GM20431 (cell line): ENCODE measurements around the gene C2orf92.
"Not testable (repeated sequence)": the region's sequence is repeated elsewhere in the genome, so short reads cannot be mapped to it uniquely, and the experiment has no call there.

Experiments used
- in situ Hi-C: fragments of 300-500 bp; cut with MseI, MboI; formaldehyde crosslinking; loops from one replicate; pipeline ENCODE4 v1.15.0; 2020; ENCODE audit warnings: low sequenced_read_pairs; ENCODE audit not compliant: unreplicated experiment

The C2orf92 gene

DNA sequence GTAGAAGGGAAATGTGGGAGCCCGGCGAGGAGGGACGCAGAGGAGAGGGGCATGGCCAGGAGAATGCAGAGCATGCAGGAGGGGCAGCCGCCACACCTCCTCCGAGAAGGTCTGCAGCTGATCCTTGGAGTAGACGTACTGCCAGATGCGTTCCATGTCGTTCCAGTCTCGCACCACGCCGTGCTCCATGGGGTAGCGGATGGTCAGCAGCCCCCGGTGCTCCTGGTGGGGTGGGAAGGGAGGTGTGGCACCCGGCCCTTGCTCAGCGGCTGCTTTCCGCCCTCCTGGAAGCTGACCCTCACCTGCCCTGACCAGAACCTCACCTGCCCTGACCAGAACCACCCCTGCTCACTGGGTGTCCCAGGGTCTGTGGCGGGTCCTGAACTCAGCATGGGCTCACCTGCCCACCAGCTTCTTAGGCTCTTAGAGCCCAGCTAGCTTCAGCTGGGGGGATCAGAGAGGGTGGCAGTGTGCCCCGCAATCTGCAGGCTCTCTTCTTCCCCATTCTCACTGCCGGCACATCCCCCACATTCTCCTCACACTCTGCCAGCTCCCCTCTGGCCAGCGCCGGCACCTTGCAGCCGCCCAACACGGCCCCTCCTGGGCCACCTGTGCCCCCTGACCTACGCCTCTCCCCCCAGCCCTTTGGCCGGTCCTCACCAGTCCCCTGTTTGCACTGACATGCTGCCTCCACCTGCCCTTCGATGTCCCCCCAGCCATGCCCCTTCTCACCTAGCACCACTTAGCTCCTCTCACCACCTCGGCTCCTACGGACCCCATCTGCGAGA, 10.1 kb upstream of the C2orf92 start:
- in situ Hi-C loops = no loop called here

DNA sequence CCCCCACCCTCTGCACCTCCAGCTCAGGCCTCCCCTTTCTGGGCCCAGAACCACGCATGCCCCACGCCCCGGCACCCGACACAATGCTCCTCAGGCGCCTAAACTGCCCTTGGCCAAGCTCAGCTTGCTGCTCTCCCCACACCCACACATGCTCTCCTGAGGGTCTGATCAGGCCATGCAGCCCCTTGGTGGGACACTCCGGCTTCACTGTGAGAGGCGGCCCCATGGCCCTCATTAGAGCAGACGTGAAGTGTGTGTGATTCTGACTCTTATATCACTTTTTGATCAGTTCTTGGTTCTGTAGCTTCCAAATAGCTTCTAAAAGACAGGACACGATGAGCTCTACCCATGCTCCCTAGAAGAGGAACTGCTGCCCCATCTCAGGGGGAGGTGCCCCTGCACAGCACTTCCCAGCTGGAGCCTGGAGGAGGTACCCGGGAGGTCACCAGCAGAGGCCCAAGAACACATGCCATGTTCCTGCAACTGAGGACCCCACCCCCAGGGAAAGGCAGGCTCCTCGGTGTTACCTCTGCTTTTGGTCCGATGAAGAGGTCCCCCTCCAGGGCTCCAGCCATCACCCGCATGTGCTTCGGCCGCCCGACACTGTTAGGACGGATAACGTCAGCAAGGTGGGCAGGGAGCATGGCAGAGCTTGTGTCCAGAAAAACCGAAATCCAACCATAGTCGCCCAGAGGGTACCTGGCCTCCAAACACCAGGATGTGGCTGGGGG, 9.3 kb upstream of the C2orf92 start:
- in situ Hi-C loops = no loop called here

DNA sequence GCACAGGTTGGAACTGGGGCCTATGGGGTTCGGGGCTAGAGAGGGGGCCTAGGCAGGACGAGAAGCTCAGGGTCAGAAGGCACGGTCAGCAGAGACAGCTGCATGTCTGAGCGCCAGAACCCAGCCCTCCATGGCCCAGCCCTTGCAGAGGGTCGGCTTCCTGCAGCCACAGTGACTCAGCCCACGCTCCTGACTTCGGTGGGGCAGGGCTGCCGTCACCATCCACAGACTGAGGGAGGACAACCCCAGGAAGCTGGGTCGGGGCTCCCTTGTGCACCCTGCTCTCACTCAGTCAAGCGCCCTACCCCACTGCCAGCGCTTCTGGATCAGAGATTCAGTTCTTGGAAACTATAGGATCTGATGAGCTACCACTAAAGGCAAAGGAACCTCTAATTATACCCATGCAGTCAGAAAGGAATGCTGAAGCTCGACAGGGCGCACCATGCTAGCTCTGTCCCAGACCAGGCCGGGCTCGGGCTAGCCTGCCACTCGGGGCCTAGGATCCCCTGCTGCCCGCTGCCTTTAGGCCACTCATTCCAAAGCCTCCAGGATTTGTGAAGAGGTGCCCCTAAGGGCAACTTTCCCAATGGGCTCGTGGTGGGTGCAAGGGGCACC, 8.6 kb upstream of the C2orf92 start:
- in situ Hi-C loops = no loop called here

DNA sequence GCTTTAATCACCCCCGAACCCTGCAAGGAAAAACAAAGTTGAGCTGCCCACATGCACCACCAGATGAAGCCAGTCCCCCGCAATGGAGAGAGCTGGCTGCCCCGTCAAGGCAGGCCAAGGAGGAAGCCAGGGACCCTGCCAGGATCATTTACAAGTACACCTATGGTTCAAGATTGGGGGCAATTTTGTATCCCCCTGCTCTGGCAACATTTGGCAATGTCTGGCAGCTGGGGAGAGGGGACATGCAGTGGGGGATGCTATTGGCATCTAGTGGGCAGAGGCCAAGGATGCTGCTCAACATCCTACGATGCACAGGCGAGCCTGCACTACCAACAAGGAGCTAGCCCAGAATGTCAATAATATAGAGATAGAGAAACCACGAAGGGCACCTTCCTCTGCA, 7.6 kb upstream of the C2orf92 start:
- in situ Hi-C loops = no loop called here

DNA sequence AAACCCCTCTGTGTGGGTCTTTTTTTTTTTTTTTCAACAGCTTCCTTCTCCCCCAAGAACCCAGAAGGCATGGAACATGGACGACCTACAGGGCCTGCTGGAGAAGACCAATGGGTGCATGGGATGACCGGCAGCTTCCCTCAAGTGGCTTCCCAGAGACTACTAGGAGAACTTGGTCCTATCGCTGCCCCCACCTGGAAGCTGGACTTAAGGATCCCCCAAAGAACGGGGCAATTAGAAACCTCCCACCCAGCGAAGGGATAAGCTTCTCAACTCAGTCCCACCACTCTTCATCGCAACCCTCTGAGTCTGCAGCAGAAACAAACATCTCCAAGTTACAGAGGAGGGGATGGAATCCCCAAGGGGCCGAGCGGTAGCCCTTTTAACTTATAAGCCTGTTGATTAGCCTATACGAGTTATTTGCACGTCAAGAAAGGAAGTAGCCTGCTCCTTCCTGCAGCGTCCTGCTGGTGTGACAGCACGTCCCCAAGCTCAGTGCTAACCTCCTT, 7.1 kb upstream of the C2orf92 start:
- in situ Hi-C loops = no loop called here

DNA sequence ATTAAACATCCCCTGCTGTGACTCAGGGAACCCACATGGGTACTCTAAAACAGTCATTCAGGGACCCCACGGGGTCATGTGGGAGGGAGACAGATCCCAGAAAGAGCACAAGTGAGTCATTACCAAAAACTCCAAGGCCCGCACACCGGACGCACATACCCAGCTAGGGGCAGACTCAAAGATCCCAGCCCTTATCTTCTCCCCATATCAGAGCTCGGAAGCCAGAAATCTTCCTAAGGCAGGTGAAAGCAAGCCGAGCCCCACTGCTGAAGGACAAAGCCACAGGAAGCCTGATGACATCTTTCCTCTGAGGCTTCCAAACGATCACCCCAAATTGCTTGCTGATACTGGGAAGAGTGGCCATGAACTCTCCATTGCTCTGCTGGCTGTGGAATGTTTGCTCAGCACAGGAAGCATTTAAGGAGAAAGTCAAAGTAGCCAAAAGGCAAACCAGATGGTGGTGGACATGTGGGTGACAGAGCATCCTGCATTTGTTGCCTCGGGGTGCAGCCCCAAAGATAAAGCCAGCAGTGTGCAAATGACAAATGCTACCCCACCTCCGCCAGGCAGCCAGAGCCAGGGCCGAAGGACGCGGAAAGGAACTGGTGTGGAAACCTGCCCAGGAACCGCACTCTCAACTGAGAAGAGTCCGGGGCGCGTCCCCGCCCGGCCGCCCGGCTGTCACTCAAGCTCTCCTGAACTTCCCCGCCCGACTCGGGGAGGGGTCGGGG, 6.5 kb upstream of the C2orf92 start:
- in situ Hi-C loops = no loop called here

DNA sequence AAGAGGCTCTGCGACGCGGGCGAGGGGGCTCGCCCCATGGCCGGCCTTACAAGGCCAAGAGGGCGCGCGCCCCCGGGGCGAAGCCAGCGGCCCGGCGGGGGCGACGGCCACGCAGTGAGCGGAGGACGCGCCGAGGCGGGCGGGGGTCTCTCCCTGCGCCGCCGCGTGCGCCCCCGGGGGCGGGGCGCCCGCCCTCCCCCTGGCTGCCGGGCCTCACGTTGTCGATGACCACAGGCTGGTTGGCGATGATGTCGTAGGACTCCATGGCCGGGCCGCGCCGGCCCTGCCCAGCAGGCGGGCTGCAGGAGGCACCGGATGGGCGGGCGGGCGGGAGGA, 5.9 kb upstream of the C2orf92 start:
- in situ Hi-C loops = no loop called here

DNA sequence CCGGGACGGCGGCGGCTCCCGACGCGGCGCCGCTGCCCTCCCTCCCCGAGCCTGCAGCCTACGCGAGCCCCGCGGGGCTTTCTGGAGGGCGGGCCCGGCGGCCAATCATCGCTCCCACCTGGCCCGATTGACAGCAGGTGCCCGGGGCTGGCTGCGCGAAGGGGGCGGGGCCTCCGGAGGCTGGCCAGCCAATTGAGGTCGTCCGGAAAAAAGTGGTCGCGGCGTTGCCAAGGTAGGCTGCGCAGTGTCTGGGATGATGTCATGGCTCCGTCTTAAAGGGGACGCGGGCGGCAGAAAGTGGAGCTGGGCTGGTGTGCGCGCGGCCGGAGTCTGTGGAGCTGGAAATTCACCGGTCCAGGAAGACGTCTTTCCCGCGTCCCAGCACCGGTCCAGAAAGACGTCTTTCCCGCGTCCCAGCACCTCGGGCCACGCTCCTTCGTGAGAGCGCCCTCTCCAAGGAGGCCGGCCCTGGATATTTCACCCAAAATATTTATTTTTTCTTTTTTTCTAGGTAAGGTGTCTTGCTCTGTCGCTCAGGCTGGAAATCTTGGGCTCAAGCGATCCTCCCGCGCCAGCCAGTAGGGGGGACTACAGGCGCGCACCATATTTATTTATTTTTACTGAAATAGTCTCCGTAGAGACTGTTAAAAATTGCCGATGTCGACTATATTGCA, 5.4 kb upstream of the C2orf92 start, which contains the start of gene ACTR1B:
Gene ACTR1B, minus strand, starts transcription at position 83 of the 674 bp plus-strand sequence. CDS start 154 bp downstream, outside the sequence.
- in situ Hi-C loops = no loop called here

DNA sequence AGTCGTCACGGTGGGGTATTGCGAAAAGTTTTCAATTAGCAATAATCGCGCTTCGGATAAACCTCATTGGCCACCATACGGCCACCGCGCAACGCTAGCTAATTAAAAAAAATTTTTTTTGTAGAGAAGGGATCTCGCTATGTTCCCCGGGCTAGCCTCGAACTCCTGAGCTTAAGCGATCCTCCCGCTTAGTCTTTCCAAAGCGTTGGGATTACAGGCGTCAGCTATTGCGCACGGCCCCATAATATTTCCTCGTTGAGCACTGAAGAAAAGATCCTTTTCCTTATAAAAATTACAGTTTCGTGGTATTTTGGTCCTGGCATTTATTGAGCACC, 4.9 kb upstream of the C2orf92 start:
- in situ Hi-C loops = no loop called here

DNA sequence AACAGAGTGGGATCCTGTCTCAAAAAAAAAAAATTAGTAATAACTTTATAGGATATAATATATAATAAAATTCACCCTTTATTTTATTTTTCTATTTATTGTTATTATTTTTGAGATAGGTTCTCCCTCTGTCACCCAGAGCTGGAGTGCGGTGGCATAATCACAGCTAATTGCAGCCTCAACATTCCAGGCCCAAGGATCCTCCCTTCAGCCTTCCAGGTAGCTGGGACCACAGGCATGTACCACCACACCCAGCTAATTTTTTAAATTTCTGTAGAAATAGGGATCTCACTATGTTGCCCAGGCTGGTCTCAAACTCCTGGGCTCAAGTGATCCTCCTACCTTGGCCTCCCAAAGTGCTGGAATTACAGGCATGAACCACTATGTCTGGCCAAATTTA, 958 bp downstream of the C2orf92 start:
- in situ Hi-C loops = no loop called here

DNA sequence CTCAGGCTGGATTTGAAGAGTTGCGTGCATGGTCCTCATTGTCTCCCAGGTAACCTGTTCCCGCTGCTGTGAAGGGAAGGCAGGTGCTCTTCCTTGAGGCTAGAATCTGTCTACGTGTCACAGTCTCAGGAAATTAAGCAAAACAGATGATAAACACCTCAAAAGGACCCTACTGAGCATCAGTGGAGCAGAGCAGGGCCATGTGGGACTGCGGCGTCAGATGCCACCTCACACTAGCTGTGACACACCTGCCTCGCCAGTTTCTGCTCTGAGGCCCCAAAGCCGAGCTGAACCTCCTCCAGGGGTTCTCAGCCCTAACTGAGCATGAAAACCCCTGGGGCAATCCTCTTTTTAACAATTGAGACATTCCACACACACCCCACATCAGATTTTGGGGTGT, 2.0 kb downstream of the C2orf92 start:
- in situ Hi-C loops = no loop called here

DNA sequence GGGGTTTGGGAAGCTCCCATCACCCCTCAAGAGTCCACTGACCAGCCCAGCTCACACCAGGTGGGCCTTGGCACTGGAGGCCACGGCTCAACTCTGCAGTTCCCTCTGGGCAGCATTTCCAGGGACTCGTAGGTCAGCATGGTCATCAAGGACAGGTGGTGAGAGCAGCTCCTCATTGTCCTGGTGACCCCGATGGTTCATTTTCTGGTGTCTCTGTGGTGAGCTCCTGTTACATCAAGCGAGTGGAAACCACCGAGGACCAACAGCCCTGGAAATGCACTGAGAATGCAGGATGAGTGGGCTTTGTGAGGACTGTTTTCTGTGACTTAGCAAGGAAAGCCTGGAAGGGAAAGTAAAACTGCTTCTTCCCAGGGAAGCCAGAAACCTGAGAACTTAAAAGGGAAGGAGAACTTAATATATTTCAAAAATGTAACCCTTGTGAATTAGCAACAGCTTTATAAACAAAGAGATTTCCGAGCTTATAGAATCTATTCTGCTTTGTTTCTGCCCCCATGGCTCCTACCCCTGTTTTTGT, 3.2 kb downstream of the C2orf92 start:
- in situ Hi-C loops = not testable (repeated sequence)

DNA sequence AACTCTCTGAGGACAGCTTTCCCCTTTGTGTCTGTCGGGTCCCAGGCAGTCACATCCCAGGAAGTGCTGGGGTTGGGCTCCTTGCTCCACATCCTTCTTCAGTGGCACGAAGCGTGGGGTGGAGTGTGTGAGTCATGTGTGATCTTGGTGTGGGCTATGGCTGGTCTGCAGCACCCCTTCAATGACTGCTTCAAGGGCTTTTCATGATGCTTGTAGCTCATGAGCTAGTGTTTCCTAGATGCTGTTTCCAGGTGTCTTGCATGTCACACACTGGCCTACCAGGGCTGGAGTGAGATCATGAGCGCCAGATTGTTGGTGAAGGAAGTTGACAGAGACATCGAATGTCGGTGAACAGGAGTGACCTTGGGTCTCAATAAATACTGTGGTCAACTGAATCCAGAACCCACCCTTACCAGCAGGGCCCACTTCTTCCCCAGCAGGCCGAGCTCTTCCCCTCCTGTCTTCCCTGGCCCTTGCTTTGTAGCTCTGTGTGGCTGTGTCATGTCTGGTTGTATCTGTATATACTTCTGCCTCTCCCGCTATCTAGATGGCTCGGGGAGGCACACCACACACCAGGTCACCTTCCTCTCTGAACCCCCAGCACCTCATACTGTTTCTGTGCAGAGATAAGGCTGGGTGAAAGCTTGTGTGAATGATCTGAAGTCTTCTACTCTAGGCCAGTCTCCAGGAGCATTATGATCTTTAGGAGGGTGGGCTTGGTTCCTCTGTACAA, 3.8 kb downstream of the C2orf92 start:
- in situ Hi-C loops = no loop called here

DNA sequence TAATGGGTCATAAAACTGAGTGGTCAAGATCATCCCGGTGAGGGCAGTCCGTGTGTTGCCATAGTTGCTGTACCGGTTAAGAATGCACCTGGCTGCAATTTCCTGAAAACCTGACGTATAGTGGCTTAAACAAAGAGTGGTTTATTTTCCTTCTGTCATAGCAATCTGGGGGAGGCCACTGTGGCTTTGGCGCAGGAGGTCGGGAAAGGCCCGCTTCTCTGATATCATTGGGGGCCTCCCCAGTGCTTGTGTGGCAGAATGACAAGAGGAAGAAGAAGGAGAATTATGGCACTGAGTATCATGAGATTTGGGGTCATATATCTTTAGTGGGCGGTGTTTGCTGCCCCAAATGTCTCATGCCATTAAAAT, 4.4 kb downstream of the C2orf92 start:
- in situ Hi-C loops = no loop called here

DNA sequence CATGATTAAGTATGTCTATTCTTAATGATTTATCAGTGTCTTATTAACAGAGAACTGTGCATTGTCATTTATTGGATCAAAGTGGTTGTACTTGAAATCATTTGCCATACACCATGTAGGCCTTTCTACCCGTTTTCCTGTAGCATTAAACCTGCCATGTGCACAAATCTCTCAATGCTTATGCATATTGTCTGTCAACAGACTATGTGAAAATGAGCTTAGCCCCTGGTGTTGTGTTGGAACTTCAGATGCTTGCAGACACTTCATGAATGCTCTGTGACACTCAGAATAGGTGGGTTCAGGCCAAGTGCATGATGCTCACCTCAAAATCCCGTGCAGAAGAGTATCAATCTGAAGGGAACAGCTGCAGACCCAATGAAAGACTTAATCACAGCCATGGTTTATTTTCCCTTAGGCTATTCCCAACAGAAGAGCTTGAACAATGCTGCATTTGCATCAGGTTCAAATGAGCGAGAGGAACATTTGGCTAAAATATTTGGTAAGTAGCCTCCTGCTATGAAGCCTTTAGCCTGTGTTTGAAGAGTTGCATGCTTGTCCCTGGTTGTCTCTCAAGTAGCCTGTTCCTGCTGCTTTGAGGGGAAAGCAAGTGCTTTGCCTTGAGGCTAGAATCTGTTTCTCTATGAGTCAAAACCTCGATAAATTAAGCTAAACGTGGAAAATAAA, 6.1 kb downstream of the C2orf92 start:
- in situ Hi-C loops = no loop called here

DNA sequence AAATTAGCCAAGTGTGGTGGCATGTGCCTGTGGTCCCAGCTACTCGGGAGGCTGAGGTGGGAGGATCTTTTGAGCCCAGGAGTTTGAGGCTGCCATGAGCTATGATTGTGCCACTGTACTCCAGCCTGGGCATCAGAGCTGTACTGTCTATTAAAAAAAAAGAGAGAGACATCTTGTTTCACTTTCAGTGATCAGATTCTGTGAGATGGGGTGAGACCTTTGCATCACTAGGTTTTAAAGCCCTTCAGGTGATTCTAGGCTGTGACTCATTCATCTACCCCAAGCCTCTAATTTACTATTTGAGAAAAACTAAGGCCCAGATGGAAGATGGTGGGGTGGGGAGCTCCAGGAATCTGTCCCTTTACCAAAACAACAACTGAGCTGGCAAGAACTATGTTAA, 7.1 kb downstream of the C2orf92 start:
- in situ Hi-C loops = no loop called here

DNA sequence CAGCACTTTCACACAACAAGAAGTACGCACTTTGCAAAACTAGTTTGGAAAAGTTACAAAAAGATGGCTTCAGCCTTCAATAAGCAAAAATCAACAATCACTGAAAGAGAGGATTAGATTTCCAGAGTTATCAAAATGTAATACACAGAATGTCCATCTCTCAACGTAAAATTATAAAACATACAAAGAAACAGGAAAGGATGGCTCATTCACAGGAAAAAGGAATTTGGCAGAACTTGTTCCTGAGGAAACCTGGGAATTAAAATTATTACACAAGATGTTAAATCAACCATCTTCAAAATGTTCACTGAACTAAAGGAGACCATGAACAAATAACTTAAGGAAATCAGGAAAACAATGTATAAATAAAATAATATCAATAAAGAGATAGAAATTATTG, 8.0 kb downstream of the C2orf92 start:
- in situ Hi-C loops = no loop called here

DNA sequence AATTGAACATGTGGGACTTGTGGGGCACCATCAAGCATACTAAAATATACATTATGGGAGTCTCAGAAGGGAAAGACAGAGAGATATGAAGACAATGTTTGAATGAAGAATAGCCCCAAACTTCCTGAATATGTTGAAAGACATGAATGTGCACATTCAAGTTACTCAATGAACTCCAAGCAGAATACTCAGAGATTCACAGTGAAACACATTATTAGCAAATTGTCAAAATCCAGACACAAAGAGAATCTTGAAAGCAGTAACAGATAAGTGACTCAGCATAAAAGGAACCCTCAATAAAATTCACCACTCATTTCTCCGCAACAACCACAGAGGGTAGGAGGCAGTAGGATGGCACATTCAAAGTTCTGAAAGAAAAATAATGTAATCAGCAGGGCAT, 8.8 kb downstream of the C2orf92 start:
- in situ Hi-C loops = no loop called here

DNA sequence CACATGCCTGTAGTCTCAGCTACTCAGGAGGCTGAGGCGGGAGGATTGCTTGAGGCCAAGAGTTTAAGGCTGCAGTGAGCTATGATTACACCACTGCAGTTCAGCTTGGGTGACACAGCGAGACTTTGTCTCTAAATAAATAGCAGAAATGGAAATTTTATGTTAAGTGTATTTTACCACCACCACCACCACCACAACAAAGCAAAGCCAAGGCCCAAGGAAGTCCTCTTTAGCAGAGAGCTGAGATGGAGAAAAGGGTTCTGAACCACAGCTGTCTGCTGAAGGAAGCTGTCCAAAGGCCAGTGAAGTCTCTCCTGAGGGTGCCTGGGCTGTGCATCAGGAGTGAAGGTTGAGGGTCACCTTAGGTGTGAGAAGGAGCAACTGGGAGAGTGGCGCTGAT, 17.7 kb downstream of the C2orf92 start:
- in situ Hi-C loops = not testable (repeated sequence)
